ENCODE results near the gene ARID4B. TPM values are rescaled to one million over a fixed set of nuclear protein-coding genes. Genes with fewer than 3 reads are reported as not detected.

ARID4B gene, protein sequence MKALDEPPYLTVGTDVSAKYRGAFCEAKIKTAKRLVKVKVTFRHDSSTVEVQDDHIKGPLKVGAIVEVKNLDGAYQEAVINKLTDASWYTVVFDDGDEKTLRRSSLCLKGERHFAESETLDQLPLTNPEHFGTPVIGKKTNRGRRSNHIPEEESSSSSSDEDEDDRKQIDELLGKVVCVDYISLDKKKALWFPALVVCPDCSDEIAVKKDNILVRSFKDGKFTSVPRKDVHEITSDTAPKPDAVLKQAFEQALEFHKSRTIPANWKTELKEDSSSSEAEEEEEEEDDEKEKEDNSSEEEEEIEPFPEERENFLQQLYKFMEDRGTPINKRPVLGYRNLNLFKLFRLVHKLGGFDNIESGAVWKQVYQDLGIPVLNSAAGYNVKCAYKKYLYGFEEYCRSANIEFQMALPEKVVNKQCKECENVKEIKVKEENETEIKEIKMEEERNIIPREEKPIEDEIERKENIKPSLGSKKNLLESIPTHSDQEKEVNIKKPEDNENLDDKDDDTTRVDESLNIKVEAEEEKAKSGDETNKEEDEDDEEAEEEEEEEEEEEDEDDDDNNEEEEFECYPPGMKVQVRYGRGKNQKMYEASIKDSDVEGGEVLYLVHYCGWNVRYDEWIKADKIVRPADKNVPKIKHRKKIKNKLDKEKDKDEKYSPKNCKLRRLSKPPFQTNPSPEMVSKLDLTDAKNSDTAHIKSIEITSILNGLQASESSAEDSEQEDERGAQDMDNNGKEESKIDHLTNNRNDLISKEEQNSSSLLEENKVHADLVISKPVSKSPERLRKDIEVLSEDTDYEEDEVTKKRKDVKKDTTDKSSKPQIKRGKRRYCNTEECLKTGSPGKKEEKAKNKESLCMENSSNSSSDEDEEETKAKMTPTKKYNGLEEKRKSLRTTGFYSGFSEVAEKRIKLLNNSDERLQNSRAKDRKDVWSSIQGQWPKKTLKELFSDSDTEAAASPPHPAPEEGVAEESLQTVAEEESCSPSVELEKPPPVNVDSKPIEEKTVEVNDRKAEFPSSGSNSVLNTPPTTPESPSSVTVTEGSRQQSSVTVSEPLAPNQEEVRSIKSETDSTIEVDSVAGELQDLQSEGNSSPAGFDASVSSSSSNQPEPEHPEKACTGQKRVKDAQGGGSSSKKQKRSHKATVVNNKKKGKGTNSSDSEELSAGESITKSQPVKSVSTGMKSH (N-terminal part only)
- 43.6 and 46.0 TPM in 2 replicates for total RNA-seq
- long read RNA-seq, transcript ARID4B-208 (11 exons, 2,315 nt) = major isoform, 9 of 99 reads
- long read RNA-seq, partial matches to known transcripts = 79 of 99 reads
- long read RNA-seq, other reads (novel, unspliced or antisense) = 11 of 99 reads

- peak; percentile 66 for DNase-seq (ENCODE audit: low read depth, low spot score)
- Mint-ChIP-seq H3K4me1 (peaks cover 15% of the 10 kb centered on the region), H3K27ac (ENCODE audit: unreplicated experiment) (peak within 1 kb of the TSS; percentile 97), H3K27me3 (ENCODE audit: low read depth) (no peaks in the 10 kb centered on the region), H3K36me3 (ENCODE audit: low read depth) (peaks cover 4% of the 10 kb centered on the region), H3K9me3 (no peaks in the 10 kb centered on the region), H3K4me3 (peak within 1 kb of the TSS; percentile 97)
- TF ChIP-seq, protein P1, sequence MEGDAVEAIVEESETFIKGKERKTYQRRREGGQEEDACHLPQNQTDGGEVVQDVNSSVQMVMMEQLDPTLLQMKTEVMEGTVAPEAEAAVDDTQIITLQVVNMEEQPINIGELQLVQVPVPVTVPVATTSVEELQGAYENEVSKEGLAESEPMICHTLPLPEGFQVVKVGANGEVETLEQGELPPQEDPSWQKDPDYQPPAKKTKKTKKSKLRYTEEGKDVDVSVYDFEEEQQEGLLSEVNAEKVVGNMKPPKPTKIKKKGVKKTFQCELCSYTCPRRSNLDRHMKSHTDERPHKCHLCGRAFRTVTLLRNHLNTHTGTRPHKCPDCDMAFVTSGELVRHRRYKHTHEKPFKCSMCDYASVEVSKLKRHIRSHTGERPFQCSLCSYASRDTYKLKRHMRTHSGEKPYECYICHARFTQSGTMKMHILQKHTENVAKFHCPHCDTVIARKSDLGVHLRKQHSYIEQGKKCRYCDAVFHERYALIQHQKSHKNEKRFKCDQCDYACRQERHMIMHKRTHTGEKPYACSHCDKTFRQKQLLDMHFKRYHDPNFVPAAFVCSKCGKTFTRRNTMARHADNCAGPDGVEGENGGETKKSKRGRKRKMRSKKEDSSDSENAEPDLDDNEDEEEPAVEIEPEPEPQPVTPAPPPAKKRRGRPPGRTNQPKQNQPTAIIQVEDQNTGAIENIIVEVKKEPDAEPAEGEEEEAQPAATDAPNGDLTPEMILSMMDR (conservative IDR thresholded peaks at IDR 0.05) = no peak
These were observed at the start of gene ARID4B for GRCh38 chr1:235327559-235328270. TSS of gene ARID4B (minus strand) at chr1:235328179. CDS start at chr1:235326919, 1,260 bp downstream.

DNA sequence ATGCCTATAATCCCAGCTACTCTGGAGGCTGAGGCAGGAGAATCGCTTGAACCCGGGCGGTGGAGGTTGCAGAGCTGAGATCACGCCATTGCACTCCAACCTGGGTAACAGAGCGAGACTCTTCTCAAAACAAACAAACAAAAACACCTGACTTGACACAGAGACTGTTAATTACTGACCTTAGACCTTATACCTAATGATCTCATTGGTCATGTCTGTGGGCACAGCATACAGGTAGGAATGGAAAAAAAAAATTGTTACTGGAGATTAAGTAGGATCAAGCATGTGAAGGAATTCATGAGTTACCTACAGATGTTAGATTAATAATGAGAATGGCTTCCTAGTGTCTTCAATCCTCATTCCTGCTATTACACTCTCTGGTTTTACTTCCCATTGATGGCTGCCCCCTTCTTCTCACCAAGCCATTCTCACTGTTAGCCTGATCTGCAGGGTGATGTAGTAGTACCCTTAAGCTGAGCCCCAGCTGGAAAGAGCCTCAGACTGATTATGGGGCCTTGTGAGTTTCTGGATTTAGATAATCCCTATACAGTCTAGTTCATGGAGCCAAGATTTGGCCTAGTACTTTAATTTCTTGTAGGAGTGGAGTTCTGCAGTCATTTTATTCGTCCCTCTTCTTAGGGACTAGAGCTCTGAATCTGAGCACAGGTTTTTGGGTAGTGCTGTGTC is 48.1 kb upstream of the ARID4B start:
- Mint-ChIP-seq H3K4me3 (no peak overlapping the region), H3K4me1 (no peaks in the 10 kb centered on the region), H3K27ac (ENCODE audit: unreplicated experiment) (no peak overlapping the region), H3K27me3 (ENCODE audit: low read depth) (no peaks in the 10 kb centered on the region), H3K9me3 (no peaks in the 10 kb centered on the region), H3K36me3 (ENCODE audit: low read depth) (peaks cover 13% of the 10 kb centered on the region)
- no peak for DNase-seq (ENCODE audit: low read depth, low spot score)
- TF ChIP-seq, protein P1 (conservative IDR thresholded peaks at IDR 0.05) = no peak

DNA sequence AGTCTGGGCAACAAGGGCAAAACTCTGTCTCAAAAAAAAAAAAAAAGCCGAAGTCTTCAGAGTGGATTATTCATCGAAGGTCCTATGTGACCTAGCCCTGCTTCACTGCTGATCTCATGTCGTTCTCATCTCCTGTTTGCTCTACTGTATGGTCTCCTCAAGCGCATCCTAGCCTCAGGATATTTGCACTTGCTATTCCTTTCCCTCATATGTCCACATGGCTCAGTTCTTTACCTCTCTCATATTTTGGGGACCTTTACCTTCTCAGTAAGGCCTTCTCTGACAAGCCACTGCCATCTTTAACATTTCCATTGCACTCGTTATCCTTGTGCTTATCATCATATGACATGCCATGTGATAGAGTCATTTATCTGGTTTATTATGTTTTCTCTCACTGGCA is 41.8 kb upstream of the ARID4B start:
- Mint-ChIP-seq H3K27me3 (ENCODE audit: low read depth) (no peaks in the 10 kb centered on the region), H3K4me3 (peak overlapping the region; percentile 63), H3K27ac (ENCODE audit: unreplicated experiment) (no peak overlapping the region), H3K36me3 (ENCODE audit: low read depth) (peaks cover 2% of the 10 kb centered on the region), H3K4me1 (peaks cover 28% of the 10 kb centered on the region), H3K9me3 (no peaks in the 10 kb centered on the region)
- TF ChIP-seq, protein P1 (conservative IDR thresholded peaks at IDR 0.05) = no peak
- no peak for DNase-seq (ENCODE audit: low read depth, low spot score)

DNA sequence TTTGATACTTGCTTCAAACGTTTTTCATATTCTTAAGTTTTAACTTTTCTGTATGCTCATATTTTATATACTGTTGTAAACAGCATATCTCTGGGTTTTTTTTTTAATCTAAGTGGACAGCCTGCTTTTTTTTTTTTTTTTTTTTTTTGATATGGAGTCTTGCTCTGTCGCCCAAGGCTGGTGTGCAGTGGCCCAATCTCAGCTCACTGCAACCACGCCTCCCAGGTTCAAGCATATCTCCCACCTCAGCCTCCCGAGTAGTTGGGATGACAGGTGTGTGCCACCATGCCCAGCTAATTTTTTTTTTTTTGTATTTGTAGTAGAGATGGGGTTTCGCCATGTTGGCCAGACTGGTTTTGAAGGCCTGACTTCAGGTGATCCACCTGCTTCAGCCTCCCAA is 40.4 kb upstream of the ARID4B start:
- TF ChIP-seq, protein P1 (conservative IDR thresholded peaks at IDR 0.05) = no peak
- no peak overlapping the region for H3K27ac Mint-ChIP-seq (ENCODE audit: unreplicated experiment)
- peak overlapping the region; percentile 98 for H3K4me3 Mint-ChIP-seq
- peaks cover 28% of the 10 kb centered on the region for H3K4me1 Mint-ChIP-seq
- DNase-seq (ENCODE audit: low read depth, low spot score) = no peak
- H3K36me3 Mint-ChIP-seq (ENCODE audit: low read depth) = no peaks in the 10 kb centered on the region
- no peaks in the 10 kb centered on the region for H3K9me3 Mint-ChIP-seq
- H3K27me3 Mint-ChIP-seq (ENCODE audit: low read depth) = no peaks in the 10 kb centered on the region

Data from neural crest cell (in vitro differentiated cells).